ENCODE measurements around the gene TMEM141. TPM values are rescaled to one million over a fixed set of nuclear protein-coding genes. Genes with fewer than 3 reads are reported as not detected.

The TMEM141 gene
- total and polyA plus RNA-seq, 11 donors, result 45.6 to 122 (median 66.9) TPM

DNA sequence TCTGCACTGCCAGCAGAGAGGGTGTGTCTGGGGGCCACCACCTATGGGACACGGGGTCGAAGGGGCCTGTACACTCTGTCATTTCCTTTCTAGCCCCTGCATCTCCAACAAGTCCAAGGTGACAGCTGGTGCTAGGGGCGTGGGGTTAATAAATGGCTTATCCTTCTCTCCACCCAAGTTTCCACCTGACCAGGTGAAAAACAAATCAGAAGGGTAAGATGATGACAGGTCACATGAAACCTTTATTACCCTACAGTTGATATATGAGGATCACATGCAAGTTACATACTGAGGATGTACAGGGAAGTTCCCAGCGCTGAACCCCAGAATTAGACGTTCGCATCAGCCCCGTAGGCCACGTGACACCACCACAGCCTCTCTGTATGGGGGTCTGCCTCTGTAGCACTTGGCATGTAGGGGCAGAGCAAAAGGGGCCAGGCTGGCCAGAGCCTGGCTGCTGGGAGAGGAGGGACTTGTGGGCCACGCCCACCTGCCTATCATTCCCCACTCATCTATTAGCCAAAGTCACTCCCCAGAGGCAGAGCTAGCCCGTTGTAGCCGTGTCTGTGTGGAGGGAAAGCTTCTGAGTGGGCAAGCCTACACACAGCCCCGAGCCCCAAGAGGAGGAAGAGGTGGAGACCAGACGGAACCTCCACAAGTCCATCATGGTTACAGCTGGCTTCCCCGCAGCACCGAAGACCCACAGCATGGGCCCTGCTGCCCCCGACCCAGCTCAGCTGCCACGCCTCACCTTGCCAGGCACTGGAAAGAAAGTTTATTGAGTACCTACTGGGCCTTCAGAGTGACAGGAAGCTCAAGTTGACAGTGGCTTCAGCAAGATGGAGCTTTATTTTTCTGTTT is 2.2 kb downstream of the TMEM141 start:
- peaks cover 10 to 66% (median 33%) of the 10 kb centered on the region in 12 donors for H3K4me1 ChIP-seq
- no peaks in the 10 kb centered on the region for H3K9me3 ChIP-seq
- intact Hi-C loops (cut with DNase I), result loop anchor here in 7 of 10 donors (5.0 to 10.0 kb wide), 5 partner anchors 51 to 189 kb away; partner anchors contain the start of genes PHPT1 (in 6 of the 7), FBXW5 (in 3 of the 7), AJM1 (in 2 of the 7) and C8G (in 1 of the 7)
- TF ChIP-seq POLR2A (IDR thresholded peaks at IDR 0.05), result no peak
- TF ChIP-seq, protein P1, sequence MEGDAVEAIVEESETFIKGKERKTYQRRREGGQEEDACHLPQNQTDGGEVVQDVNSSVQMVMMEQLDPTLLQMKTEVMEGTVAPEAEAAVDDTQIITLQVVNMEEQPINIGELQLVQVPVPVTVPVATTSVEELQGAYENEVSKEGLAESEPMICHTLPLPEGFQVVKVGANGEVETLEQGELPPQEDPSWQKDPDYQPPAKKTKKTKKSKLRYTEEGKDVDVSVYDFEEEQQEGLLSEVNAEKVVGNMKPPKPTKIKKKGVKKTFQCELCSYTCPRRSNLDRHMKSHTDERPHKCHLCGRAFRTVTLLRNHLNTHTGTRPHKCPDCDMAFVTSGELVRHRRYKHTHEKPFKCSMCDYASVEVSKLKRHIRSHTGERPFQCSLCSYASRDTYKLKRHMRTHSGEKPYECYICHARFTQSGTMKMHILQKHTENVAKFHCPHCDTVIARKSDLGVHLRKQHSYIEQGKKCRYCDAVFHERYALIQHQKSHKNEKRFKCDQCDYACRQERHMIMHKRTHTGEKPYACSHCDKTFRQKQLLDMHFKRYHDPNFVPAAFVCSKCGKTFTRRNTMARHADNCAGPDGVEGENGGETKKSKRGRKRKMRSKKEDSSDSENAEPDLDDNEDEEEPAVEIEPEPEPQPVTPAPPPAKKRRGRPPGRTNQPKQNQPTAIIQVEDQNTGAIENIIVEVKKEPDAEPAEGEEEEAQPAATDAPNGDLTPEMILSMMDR (IDR thresholded peaks at IDR 0.05), result no peak
- peaks cover 0 to 13% (median 0%) of the 10 kb centered on the region in 9 donors for H3K27me3 ChIP-seq
- peak overlapping the region in 1 of 12 donors; percentile 99 for H3K27ac ChIP-seq
- 70 to 73% (median 72%) methylated on average over 11 to 17 of the region's 17 CpGs for WGBS, 4 donors
- H3K36me3 ChIP-seq, result peaks cover 0 to 14% (median 0%) of the 10 kb centered on the region in 9 donors
- ATAC-seq, result no peak
- H3K4me3 ChIP-seq, result no peak overlapping the region
- peak in 1 of 5 donors; percentile 38 for DNase-seq

DNA sequence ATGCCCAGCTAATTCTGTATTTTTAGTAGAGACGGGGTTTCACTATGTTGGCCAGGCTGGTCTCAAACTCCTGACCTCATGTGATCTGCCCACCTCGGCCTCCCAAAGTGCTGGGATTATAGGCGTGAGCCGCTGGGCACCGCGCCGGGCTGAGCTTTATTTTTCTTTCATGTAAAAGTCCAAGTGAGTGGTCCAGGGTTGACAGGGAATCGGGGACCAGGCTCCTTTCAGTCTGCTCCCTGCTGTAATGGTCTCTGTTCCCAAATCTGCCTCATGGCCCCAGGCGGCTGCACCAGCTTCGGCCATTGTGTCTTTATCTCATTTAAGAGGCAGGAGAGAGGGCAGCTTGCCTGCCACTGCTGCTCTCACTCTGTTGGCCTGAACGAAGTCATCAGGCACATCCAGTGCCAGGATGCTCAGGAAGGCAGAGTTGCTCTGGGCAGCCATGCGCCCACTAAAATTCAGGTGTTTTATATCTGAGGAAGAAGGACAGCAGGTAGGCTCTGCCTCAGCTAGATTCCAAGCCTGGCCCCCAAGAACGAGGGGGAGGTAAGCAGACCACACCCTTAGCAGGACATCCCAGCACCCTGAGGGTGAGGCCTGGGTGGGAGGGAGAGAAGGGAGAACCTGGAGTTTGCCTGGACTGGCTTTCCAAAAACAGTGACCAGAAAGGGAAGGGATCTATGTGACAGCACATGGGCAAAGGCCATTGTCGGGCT is 3.3 kb downstream of the TMEM141 start:
- WGBS, 4 donors, result 79 to 85% (median 82%) methylated on average over 14 of the region's 14 CpGs

DNA sequence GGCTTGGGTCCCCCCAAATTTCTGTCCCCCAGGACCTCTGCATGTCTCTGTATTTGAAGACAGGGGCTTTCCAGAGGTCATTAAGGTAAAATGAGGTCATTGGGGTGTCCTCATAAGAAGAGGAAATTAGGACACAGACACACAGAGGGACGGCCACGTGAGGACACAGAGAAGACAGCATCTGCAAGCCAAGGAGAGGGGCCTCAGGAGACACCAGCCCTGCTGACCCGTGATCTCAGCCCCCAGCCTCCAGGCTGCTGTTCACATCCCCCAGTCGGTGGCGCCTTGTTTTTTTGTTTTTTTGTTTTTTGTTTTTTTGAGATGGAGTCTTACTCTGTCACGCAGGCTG is 3.8 kb downstream of the TMEM141 start:
- intact Hi-C loops (cut with DNase I), result loop anchor here in 8 of 10 donors (5.0 to 10.0 kb wide), 5 partner anchors 50 to 187 kb away; partner anchors contain the start of genes PHPT1 (in 6 of the 8), FBXW5 (in 4 of the 8), AJM1 (in 2 of the 8) and C8G (in 1 of the 8)

More for the DNA sequence above, 3.3 kb downstream of the TMEM141 start:
- intact Hi-C loops (cut with DNase I), result loop anchor here in 7 of 10 donors (5.0 to 10.0 kb wide), 5 partner anchors 50 to 188 kb away; partner anchors contain the start of genes PHPT1 (in 6 of the 7), FBXW5 (in 3 of the 7), AJM1 (in 2 of the 7) and C8G (in 1 of the 7)
- H3K36me3 ChIP-seq, result peaks cover 0 to 14% (median 0%) of the 10 kb centered on the region in 9 donors
- DNase-seq (no peak), ATAC-seq (no peak)
- TF ChIP-seq, protein P1 (IDR thresholded peaks at IDR 0.05), result no peak
- no peak for TF ChIP-seq POLR2A (IDR thresholded peaks at IDR 0.05)
- peak overlapping the region in 4 of 12 donors; percentile 11 to 54 (median 28) for H3K27ac ChIP-seq
- peaks cover 0 to 24% (median 8%) of the 10 kb centered on the region in 9 donors for H3K27me3 ChIP-seq
- peaks cover 10 to 67% (median 35%) of the 10 kb centered on the region in 12 donors for H3K4me1 ChIP-seq
- no peaks in the 10 kb centered on the region for H3K9me3 ChIP-seq
- no peak overlapping the region for H3K4me3 ChIP-seq

More for the DNA sequence above, 3.8 kb downstream of the TMEM141 start:
- H3K4me1 ChIP-seq, result peaks cover 11 to 70% (median 39%) of the 10 kb centered on the region in 12 donors
- H3K27me3 ChIP-seq, result peaks cover 0 to 30% (median 13%) of the 10 kb centered on the region in 9 donors
- 51 to 56% (median 53%) methylated on average over 6 of the region's 6 CpGs for WGBS, 4 donors
- H3K4me3 ChIP-seq, result no peak overlapping the region
- no peak for TF ChIP-seq POLR2A (IDR thresholded peaks at IDR 0.05)
- TF ChIP-seq, protein P1 (IDR thresholded peaks at IDR 0.05), result no peak
- H3K27ac ChIP-seq, result peak overlapping the region in 4 of 12 donors; percentile 24 to 59 (median 42)
- ATAC-seq, result no peak
- peaks cover 0 to 14% (median 0%) of the 10 kb centered on the region in 9 donors for H3K36me3 ChIP-seq
- DNase-seq, result peak in 3 of 5 donors; percentile 29 to 65 (median 40)
- no peaks in the 10 kb centered on the region for H3K9me3 ChIP-seq

Measured in heart left ventricle (tissue), 16 donors.